ENCODE results near the gene DNAJC2.
A peak's percentile ranks its signal among the peaks of the same experiment; 100 is the strongest.

The DNAJC2 gene

GRCh38 chr7:103348452-103348851, 3.9 kb upstream of the DNAJC2 start:
- Mint-ChIP-seq H3K36me3 (peaks cover 6% of the 10 kb centered on the region), H3K27ac (peak overlapping the region; percentile 97), H3K4me1 (ENCODE audit: low read depth) (peaks cover 69% of the 10 kb centered on the region), H3K4me3 (peak overlapping the region; percentile 94), H3K9me3 (ENCODE audit: low read depth) (no peaks in the 10 kb centered on the region), H3K27me3 (no peaks in the 10 kb centered on the region)

- H3K4me3 Mint-ChIP-seq, result peak within 1 kb of the TSS; percentile 94
- peak within 1 kb of the TSS; percentile 97 for H3K27ac Mint-ChIP-seq
- peaks cover 66% of the 10 kb centered on the region for H3K4me1 Mint-ChIP-seq (ENCODE audit: low read depth)
- H3K27me3 Mint-ChIP-seq, result no peaks in the 10 kb centered on the region
- no peaks in the 10 kb centered on the region for H3K9me3 Mint-ChIP-seq (ENCODE audit: low read depth)
- H3K36me3 Mint-ChIP-seq, result peaks cover 6% of the 10 kb centered on the region
These were observed 3.1 kb upstream of the DNAJC2 start, which contains the start of gene PSMC2 for GRCh38 chr7:103347507-103348267. PSMC2 (plus strand) TSS chr7:103347643; CDS start chr7:103347712, 69 bp downstream.

- Mint-ChIP-seq H3K27me3 (no peaks in the 10 kb centered on the region), H3K27ac (peak overlapping the region; percentile 61), H3K9me3 (ENCODE audit: low read depth) (no peaks in the 10 kb centered on the region), H3K36me3 (peaks cover 9% of the 10 kb centered on the region), H3K4me1 (ENCODE audit: low read depth) (peaks cover 63% of the 10 kb centered on the region), H3K4me3 (peak overlapping the region; percentile 94)
These were observed 1.8 kb upstream of the DNAJC2 start for GRCh38 chr7:103346396-103346795.

GRCh38 chr7:103343758-103344452, 662 bp downstream of the DNAJC2 start:
- Mint-ChIP-seq H3K9me3 (ENCODE audit: low read depth) (no peaks in the 10 kb centered on the region), H3K27me3 (no peaks in the 10 kb centered on the region), H3K4me1 (ENCODE audit: low read depth) (peaks cover 61% of the 10 kb centered on the region), H3K36me3 (peaks cover 15% of the 10 kb centered on the region), H3K4me3 (peak overlapping the region; percentile 93), H3K27ac (peak overlapping the region; percentile 99)

GRCh38 chr7:103343332-103343731, 1.2 kb downstream of the DNAJC2 start:
- no peaks in the 10 kb centered on the region for H3K27me3 Mint-ChIP-seq
- H3K36me3 Mint-ChIP-seq, result peaks cover 13% of the 10 kb centered on the region
- H3K9me3 Mint-ChIP-seq (ENCODE audit: low read depth), result no peaks in the 10 kb centered on the region
- H3K27ac Mint-ChIP-seq, result peak overlapping the region; percentile 99
- H3K4me3 Mint-ChIP-seq, result peak overlapping the region; percentile 93
- peaks cover 55% of the 10 kb centered on the region for H3K4me1 Mint-ChIP-seq (ENCODE audit: low read depth)

GRCh38 chr7:103341466-103341865, 3.1 kb downstream of the DNAJC2 start:
- no peaks in the 10 kb centered on the region for H3K27me3 Mint-ChIP-seq
- H3K4me3 Mint-ChIP-seq, result peak overlapping the region; percentile 77
- peaks cover 15% of the 10 kb centered on the region for H3K36me3 Mint-ChIP-seq
- H3K9me3 Mint-ChIP-seq (ENCODE audit: low read depth), result no peaks in the 10 kb centered on the region
- H3K4me1 Mint-ChIP-seq (ENCODE audit: low read depth), result peaks cover 50% of the 10 kb centered on the region
- H3K27ac Mint-ChIP-seq, result peak overlapping the region; percentile 50

- Mint-ChIP-seq H3K27ac (no peak overlapping the region), H3K4me1 (ENCODE audit: low read depth) (peaks cover 38% of the 10 kb centered on the region), H3K9me3 (ENCODE audit: low read depth) (no peaks in the 10 kb centered on the region), H3K36me3 (peaks cover 15% of the 10 kb centered on the region), H3K4me3 (no peak overlapping the region), H3K27me3 (no peaks in the 10 kb centered on the region)
These were observed 5.7 kb downstream of the DNAJC2 start for GRCh38 chr7:103338864-103339263.

- peaks cover 13% of the 10 kb centered on the region for H3K36me3 Mint-ChIP-seq
These were observed 7.8 kb downstream of the DNAJC2 start for GRCh38 chr7:103336761-103337160.

GRCh38 chr7:103325744-103326143, 18.8 kb downstream of the DNAJC2 start:
- Mint-ChIP-seq H3K9me3 (ENCODE audit: low read depth) (no peaks in the 10 kb centered on the region), H3K27me3 (no peaks in the 10 kb centered on the region), H3K4me1 (ENCODE audit: low read depth) (peaks cover 22% of the 10 kb centered on the region), H3K36me3 (no peaks in the 10 kb centered on the region), H3K4me3 (peak overlapping the region; percentile 30), H3K27ac (peak overlapping the region; percentile 82)

More at GRCh38 chr7:103336761-103337160, 7.8 kb downstream of the DNAJC2 start:
- Mint-ChIP-seq H3K27ac (no peak overlapping the region), H3K9me3 (ENCODE audit: low read depth) (no peaks in the 10 kb centered on the region), H3K4me1 (ENCODE audit: low read depth) (peaks cover 28% of the 10 kb centered on the region), H3K27me3 (no peaks in the 10 kb centered on the region), H3K4me3 (no peak overlapping the region)

- peaks cover 2% of the 10 kb centered on the region for H3K36me3 Mint-ChIP-seq
- no peaks in the 10 kb centered on the region for H3K9me3 Mint-ChIP-seq (ENCODE audit: low read depth)
- H3K4me1 Mint-ChIP-seq (ENCODE audit: low read depth), result peaks cover 7% of the 10 kb centered on the region
- peak overlapping the region; percentile 0 for H3K27ac Mint-ChIP-seq
- no peaks in the 10 kb centered on the region for H3K27me3 Mint-ChIP-seq
- H3K4me3 Mint-ChIP-seq, result no peak overlapping the region
These were observed 27.6 kb downstream of the DNAJC2 start for GRCh38 chr7:103317009-103317408.

- H3K4me1 Mint-ChIP-seq (ENCODE audit: low read depth), result peaks cover 9% of the 10 kb centered on the region
- H3K9me3 Mint-ChIP-seq (ENCODE audit: low read depth), result no peaks in the 10 kb centered on the region
- no peaks in the 10 kb centered on the region for H3K27me3 Mint-ChIP-seq
- H3K27ac Mint-ChIP-seq, result peak overlapping the region; percentile 6
- peaks cover 2% of the 10 kb centered on the region for H3K36me3 Mint-ChIP-seq
- no peak overlapping the region for H3K4me3 Mint-ChIP-seq
These were observed 28.1 kb downstream of the DNAJC2 start for GRCh38 chr7:103316380-103316941.

- H3K4me3 Mint-ChIP-seq, result no peak overlapping the region
- no peaks in the 10 kb centered on the region for H3K9me3 Mint-ChIP-seq (ENCODE audit: low read depth)
- H3K36me3 Mint-ChIP-seq, result peaks cover 2% of the 10 kb centered on the region
- peaks cover 13% of the 10 kb centered on the region for H3K4me1 Mint-ChIP-seq (ENCODE audit: low read depth)
- no peaks in the 10 kb centered on the region for H3K27me3 Mint-ChIP-seq
- H3K27ac Mint-ChIP-seq, result peak overlapping the region; percentile 35
These were observed 29.7 kb downstream of the DNAJC2 start for GRCh38 chr7:103314852-103315251.

- H3K27ac Mint-ChIP-seq, result peak overlapping the region; percentile 72
- no peak overlapping the region for H3K4me3 Mint-ChIP-seq
- peaks cover 6% of the 10 kb centered on the region for H3K36me3 Mint-ChIP-seq
These were observed 36.9 kb downstream of the DNAJC2 start for GRCh38 chr7:103307503-103308231.

GRCh38 chr7:103301441-103301840, 43.1 kb downstream of the DNAJC2 start:
- Mint-ChIP-seq H3K27ac (no peak overlapping the region), H3K4me1 (ENCODE audit: low read depth) (peaks cover 59% of the 10 kb centered on the region), H3K36me3 (peaks cover 8% of the 10 kb centered on the region), H3K4me3 (no peak overlapping the region), H3K27me3 (no peaks in the 10 kb centered on the region), H3K9me3 (ENCODE audit: low read depth) (no peaks in the 10 kb centered on the region)

More at GRCh38 chr7:103307503-103308231, 36.9 kb downstream of the DNAJC2 start:
- peaks cover 32% of the 10 kb centered on the region for H3K4me1 Mint-ChIP-seq (ENCODE audit: low read depth)
- H3K9me3 Mint-ChIP-seq (ENCODE audit: low read depth), result no peaks in the 10 kb centered on the region
- no peaks in the 10 kb centered on the region for H3K27me3 Mint-ChIP-seq

Data from activated naive CD8-positive, alpha-beta T cell (primary cell).